Measurements from ENCODE around the gene TRABD2A.

- TF ChIP-seq EP300 (IDR thresholded peaks at IDR 0.05): no peak
- no peak for TF ChIP-seq CTCF (IDR thresholded peaks at IDR 0.05)
These were observed 5.7 kb downstream of the TRABD2A start for GRCh38 chr2:84875213-84875560.
